GM19438 (cell line): ENCODE measurements around the gene SLC6A9.

Experiments used
- ATAC-seq: cut with Tn5 transposase; IDR thresholded peaks from one replicate; pipeline ENCODE4 v1.9.1; 2021; ENCODE audit warnings: low read depth; ENCODE audit not compliant: unreplicated experiment

Gene SLC6A9

GRCh38 chr1:44029911-44030604 lies 1.2 kb downstream of the SLC6A9 start:
- ATAC-seq: peak; percentile 78

GRCh38 chr1:44029260-44029910 lies 1.9 kb downstream of the SLC6A9 start:
- ATAC-seq: peak; percentile 22

GRCh38 chr1:44027320-44027719 lies 3.9 kb downstream of the SLC6A9 start:
- ATAC-seq: no peak

GRCh38 chr1:44025816-44026215 lies 5.4 kb downstream of the SLC6A9 start:
- no peak for ATAC-seq

- ATAC-seq: no peak
Measured at GRCh38 chr1:44024903-44025525, 6.2 kb downstream of the SLC6A9 start.

GRCh38 chr1:44024031-44024902 lies 7.0 kb downstream of the SLC6A9 start:
- no peak for ATAC-seq

- no peak for ATAC-seq
Measured at GRCh38 chr1:44021581-44022321, 9.5 kb downstream of the SLC6A9 start.

- ATAC-seq: no peak
Measured at GRCh38 chr1:44021156-44021555, 10.1 kb downstream of the SLC6A9 start.

- no peak for ATAC-seq
Measured at GRCh38 chr1:44020464-44020863, 10.8 kb downstream of the SLC6A9 start.

- no peak for ATAC-seq
Measured at GRCh38 chr1:44019466-44019948, 11.8 kb downstream of the SLC6A9 start.

GRCh38 chr1:44016890-44017400 lies 14.3 kb downstream of the SLC6A9 start:
- ATAC-seq: no peak

- no peak for ATAC-seq
Measured at GRCh38 chr1:44016041-44016889, 15.0 kb downstream of the SLC6A9 start.

GRCh38 chr1:44015206-44015605 lies 16.1 kb downstream of the SLC6A9 start:
- ATAC-seq: no peak

GRCh38 chr1:44014365-44015104 lies 16.7 kb downstream of the SLC6A9 start:
- ATAC-seq: no peak

- no peak for ATAC-seq
Measured at GRCh38 chr1:44013949-44014348, 17.3 kb downstream of the SLC6A9 start.

GRCh38 chr1:44012941-44013609 lies 18.2 kb downstream of the SLC6A9 start:
- ATAC-seq: no peak

GRCh38 chr1:44012404-44012803 lies 18.9 kb downstream of the SLC6A9 start:
- no peak for ATAC-seq
